GM19240 (cell line): ENCODE data around the gene PLEKHM2.

Experiments used
- DNase-seq: peaks from one replicate; pipeline ENCODE4 v3.0.0; 2011; ENCODE audit warnings: low spot score; ENCODE audit not compliant: insufficient read length

Gene PLEKHM2

GRCh38 chr1:15726508-15726907 lies 42.4 kb downstream of the PLEKHM2 start:
- DNase-seq = no peak

DNA sequence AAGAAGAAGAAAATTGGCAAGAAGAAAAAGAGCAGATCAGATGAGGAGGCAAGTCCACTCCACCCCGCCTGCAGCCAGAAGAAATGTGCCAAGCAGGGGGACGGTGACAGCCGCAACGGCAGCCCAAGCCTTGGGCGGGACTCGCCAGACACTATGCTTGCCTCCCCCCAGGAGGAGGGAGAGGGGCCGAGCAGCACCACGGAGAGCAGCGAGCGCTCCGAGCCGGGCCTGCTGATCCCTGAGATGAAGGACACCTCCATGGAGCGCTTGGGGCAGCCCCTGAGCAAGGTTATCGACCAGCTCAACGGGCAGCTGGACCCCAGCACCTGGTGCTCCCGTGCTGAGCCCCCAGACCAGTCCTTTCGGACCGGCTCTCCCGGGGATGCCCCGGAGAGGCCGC lies 42.9 kb downstream of the PLEKHM2 start:
- DNase-seq = no peak

- DNase-seq = no peak
Observed at GRCh38 chr1:15727424-15727823, 43.3 kb downstream of the PLEKHM2 start.

DNA sequence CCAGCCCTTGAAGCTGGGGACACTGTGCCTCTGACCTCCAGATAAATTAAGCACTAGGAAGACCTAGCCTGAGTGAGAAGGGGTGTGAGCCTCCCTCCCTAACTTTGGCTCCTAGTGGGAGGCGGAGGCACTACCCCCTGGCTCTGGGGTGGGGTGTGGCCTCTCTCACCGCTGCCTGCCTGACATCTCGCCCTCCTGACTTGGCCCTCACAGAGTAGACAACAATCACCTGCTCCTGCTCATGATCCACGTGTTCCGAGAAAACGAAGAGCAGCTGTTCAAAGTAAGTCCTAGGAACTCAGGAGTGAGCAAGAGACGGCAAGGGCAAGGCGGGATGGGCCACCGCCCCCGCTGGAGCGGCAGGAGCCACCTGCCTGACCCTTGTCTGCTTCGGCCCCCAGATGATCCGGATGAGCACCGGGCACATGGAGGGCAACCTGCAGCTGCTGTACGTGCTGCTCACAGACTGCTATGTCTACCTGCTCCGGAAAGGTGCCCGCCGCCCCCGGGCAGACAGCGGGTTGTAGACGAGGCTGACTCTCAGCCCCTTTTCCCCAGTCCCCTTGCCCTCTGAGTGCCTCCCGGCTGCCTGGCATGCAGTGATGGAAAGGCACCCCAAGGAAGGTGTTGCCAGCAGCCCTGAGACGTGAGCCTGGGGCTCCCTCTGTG lies 43.9 kb downstream of the PLEKHM2 start:
- no peak for DNase-seq

DNA sequence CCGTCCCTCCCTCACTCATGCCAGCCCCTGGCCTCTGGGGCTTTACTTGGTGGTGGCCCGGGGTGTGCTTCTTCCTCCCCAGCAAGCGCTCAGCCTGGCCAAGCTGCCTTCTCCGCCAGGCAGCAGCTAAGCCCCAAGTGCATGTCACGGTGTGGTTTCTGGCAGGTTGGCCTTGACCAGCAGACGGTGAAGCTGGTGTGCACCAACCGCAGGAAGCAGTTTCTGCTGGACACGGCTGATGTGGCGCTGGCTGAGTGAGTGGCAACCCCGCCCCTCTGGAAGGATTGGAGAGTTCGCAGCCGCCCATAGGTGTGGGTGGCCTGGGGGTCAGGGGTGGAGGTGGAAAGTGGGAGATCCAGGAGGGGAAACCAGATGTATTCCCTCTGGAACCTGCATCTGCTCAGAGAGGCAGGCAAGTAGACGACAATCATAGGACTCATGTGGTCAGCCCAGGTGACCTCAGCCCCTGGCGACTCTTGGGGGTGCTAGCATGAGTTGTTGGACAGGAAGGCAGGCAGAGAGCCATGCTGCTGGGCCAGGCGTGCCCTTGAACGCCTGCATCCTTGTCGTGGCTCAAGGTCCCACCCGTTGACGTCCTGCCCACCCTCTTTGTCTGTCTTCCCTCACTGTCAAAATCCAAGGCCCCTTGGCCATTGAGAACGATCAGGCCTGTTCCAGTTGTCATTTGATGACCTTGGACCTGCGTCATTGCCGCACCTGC lies 45.0 kb downstream of the PLEKHM2 start:
- DNase-seq = no peak

DNA sequence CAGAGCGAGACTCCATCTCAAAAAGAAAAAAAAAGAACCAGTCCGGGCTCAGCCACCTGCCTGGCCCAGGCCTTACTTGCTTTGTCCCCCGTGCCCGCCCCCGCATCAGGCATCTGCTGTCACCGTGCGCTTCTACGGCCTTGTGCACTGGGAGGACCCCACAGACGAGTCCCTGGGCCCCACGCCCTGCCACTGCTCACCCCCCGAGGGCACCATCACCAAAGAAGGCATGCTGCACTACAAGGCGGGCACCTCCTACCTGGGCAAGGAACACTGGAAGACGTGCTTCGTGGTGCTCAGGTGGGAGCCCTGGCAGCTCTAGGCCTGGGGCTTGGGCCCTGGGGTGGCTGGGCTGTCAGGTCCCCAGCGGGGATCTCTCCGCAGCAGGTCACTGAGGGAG lies 46.3 kb downstream of the PLEKHM2 start:
- no peak for DNase-seq

- no peak for DNase-seq
Observed at GRCh38 chr1:15730936-15731335, 46.8 kb downstream of the PLEKHM2 start.

DNA sequence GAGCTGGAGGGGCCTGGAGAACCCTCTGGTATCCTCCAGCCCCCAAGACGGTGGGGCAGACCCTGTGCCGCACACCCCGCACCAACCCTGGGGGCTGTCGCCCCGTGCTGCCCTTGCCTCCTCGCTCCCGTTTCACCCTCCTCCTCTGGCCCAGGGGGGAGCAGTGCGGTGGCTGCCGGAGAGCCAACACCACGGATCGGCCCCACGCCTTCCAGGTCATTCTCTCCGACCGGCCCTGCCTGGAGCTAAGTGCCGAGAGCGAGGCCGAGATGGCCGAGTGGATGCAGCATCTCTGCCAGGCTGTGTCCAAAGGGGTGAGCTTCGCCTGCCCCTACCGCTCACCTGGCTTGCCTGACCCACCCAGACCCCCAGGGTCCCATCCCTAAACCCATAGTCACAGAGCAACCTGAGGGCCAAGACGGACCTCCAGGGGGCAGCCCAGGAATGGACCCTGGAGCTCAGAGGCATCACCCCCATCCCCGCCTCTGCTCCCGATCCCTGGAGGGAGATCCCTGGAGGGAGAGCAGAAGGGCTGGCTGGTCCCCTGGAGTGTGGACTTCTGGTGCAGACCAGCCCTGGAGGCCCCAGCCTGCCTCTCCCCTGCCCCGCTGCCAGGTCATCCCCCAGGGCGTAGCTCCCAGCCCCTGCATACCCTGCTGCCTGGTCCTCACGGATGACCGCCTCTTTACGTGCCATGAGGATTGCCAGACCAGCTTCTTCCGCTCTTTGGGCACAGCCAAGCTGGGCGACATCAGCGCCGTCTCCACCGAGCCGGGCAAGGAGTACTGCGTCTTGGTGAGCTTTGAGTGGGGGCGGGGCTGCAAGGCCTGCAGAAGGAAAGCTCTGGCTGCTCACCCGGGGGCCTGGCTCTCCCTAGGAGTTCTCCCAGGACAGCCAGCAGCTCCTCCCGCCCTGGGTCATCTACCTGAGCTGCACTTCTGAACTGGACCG lies 47.9 kb downstream of the PLEKHM2 start:
- DNase-seq = no peak

- no peak for DNase-seq
Observed at GRCh38 chr1:15732686-15733081, 48.6 kb downstream of the PLEKHM2 start.

DNA sequence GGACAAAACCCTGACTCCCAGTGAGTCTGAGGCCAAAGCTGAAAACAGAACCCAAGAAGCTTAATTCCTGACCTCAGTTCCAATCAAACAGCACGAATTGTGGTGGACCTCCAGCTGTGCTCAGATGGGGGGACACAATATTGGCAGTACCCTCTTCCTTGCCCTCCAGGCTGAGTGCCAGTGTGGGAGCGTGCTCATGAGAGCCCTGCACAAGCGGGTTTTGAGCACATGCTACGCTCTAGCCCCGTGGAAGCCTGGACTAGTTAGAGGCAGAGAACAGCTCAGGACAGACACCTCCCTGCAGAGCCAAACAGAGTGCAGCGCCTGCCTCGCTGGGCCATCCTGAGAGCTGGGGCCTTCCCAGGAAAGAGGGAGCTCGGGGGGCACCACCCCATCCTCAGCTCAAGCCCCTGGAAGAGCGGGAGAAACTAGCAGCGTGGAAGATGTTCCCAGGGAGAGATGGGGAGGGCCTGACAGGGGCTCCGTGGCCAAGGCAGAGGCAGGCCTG lies 49.2 kb downstream of the PLEKHM2 start:
- no peak for DNase-seq

- no peak for DNase-seq
Observed at GRCh38 chr1:15733726-15734226, 49.7 kb downstream of the PLEKHM2 start.

DNA sequence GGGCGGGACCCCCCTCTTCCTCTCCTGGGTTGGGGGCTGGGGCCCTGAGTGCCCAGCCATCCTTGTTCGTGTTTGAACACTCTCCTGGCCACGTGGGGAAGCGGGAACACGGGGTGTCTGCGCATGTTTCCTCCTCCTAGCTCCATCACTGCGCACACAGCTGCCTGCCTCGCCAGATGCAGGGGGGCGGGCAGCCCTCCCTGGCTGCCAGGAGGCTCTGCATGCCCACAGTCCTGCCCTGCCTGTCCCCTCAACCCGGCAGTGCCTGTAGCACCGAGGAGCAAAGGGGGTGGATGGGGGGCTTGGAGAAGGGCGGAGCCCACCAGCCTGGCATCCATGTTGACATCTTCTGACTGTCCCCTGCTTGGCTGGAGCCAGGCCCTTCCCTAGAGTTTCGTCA lies 50.2 kb downstream of the PLEKHM2 start:
- no peak for DNase-seq

DNA sequence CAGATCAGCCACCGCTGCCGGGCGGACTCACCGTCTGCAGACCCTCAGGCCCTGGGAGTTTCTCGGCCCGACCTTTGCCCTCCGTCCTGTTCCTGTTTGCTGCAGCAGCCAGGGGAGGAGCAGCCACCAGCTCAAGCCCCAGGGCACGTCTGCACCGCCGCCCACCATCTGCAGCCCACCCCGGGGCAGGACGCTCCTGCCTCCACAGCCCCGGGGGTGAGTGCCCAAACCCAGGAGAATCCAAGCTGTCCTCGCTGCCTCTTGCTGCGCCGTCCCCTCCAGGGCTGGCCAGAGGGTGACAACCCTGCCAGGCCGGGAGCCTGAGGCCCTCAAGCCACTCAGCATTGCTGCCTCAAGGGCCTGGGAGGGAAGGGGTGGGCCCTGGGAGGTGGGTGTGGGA lies 50.8 kb downstream of the PLEKHM2 start:
- DNase-seq = no peak

GRCh38 chr1:15735304-15736037 lies 51.4 kb downstream of the PLEKHM2 start:
- DNase-seq = no peak

DNA sequence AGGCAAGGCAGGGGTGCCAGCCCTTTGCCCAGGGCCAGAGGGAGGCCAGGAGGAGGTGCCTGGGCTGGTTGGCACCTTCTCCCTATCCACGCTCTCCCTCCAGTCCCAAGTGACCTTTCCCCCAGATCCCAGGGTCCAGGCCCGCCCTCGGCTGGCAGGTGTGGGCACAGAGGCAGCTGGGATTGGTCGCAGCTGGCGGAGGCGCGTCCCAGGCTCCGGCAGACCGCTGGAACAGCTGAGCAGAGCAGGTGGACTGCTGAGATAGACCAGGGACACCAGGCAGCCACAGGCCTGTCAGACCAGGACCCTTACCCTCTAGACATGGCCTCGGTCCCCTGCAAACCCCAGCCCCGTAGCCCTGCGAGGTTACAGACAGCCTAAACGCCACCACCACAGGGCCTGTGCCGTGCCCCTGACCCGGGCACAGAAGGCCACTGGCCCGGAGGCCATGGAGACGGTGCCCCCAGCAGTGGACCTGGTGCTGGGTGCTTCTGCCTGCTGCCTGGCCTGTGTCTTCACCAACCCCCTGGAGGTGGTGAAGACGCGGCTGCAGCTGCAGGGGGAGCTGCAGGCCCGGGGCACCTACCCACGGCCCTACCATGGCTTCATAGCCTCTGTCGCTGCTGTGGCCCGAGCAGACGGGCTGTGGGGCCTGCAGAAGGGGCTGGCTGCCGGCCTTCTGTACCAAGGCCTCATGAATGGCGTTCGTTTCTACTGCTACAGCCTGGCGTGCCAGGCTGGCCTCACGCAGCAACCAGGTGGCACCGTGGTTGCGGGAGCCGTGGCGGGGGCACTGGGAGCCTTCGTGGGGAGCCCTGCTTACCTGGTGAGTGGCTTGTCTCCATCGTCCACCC lies 52.1 kb downstream of the PLEKHM2 start, which contains the start of gene SLC25A34:
Gene SLC25A34 (plus strand): TSS at position 221 of the 854 bp plus-strand sequence. CDS start 228 bp downstream, at position 449.
- DNase-seq = no peak

- no peak for DNase-seq
Observed at GRCh38 chr1:15736892-15737261, 52.8 kb downstream of the PLEKHM2 start.

DNA sequence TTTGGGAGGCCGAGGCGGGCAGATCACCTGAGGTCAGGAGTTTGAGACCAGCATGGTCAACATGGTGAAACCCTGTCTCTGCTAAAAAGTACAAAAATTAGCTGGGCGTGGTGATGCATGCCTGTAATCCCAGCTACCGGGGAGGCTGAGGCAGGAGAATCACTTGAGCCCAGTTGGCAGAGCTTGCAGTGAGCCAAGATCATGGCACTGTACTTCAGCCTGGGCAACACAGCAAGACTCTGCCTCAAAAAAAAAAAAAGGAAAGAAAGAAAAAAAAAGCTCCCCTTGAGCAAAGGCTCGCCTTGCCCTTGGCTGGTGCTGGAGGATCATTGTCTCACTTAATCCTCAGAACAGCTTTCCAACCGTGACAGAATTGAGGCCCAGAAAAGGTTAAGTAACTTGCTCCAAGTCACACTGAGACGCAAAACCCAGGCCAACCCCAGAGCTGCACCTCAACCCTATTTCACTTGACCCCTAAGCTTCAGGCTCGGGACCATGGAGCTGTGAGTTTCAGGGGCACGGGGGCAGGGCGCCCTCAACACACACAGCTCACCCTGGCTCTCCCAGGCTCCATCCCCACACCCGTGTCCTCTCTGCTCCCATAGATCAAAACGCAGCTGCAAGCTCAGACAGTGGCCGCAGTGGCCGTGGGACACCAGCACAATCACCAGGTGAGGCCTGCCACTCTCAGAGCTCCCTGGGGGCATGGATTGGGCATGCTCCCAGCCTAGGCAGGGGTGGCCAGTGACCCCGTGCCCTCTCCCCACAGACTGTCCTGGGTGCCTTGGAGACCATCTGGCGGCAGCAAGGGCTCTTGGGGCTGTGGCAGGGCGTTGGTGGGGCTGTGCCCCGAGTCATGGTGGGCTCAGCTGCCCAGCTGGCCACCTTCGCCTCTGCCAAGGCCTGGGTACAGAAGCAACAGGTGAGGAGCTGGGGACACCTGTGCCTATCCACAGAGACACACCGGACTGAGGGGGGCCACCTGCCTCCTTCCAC lies 53.5 kb downstream of the PLEKHM2 start:
- DNase-seq = no peak

GRCh38 chr1:15738416-15739113 lies 54.4 kb downstream of the PLEKHM2 start:
- DNase-seq = no peak
